HEK293T (cell line): ENCODE measurements around the gene ADAP1.

Experiments
- ARNT ChIP-seq: fragments of 450-650 bp; IDR thresholded peaks from 2 replicates; pipeline ENCODE4 v1.6.1; 2017; ENCODE audit warnings: mild to moderate bottlenecking
- BHLHE40 ChIP-seq: fragments of 450-650 bp; IDR thresholded peaks from 2 replicates; pipeline ENCODE4 v1.6.1; 2016; ENCODE audit warnings: mild to moderate bottlenecking, moderate library complexity, borderline replicate concordance
- ELF4 ChIP-seq: fragments of 450-650 bp; IDR thresholded peaks from 2 replicates; pipeline ENCODE4 v1.6.1; 2017; ENCODE audit warnings: antibody characterized with exemption
- HDGF ChIP-seq: fragments of 450-650 bp; IDR thresholded peaks from 2 replicates; pipeline ENCODE4 v1.6.1; 2017; ENCODE audit warnings: antibody characterized with exemption, borderline replicate concordance
- L3MBTL2 ChIP-seq: fragments of 450-650 bp; conservative IDR thresholded peaks from 2 replicates; pipeline ENCODE4 v1.6.1; 2016; ENCODE audit warnings: mild to moderate bottlenecking
- SP1 ChIP-seq: fragments of 450-650 bp; IDR thresholded peaks from 2 replicates; pipeline ENCODE4 v1.6.1; 2017
- TARDBP ChIP-seq: fragments of 450-650 bp; IDR thresholded peaks from 2 replicates; pipeline ENCODE4 v1.6.1; 2016

GRCh38 chr7:979151-979550, 24.7 kb upstream of the ADAP1 start:
- no peak for TF ChIP-seq BHLHE40
- TF ChIP-seq ELF4: no peak
- TF ChIP-seq SP1: no peak
- TF ChIP-seq ARNT: no peak
- no peak for TF ChIP-seq L3MBTL2
- TF ChIP-seq HDGF: no peak
- no peak for TF ChIP-seq TARDBP
